ENCODE results near the gene ANKRD22.
A peak's percentile ranks its signal among the peaks of the same experiment; 100 is the strongest.

ANKRD22 gene

DNA sequence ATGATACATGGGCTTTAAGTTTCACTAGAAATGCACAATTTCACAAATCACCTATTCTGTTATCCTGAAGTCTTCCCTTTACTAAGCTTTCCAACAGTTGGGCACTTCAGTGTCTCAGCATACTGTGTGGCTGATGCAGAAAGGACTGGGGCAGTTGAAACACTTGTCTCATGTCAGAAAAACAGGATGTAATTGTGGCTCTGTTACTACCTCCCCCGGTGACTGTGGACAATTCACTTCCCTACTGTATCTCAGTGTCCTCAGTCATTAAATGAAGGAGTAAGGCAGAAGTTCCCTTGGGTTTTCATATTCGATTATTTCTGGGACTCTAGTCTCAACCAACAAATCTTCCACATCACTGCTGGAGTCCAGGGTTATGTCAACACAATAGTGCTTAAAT lies 17.9 kb downstream of the ANKRD22 start:
- no peak for DNase-seq

DNA sequence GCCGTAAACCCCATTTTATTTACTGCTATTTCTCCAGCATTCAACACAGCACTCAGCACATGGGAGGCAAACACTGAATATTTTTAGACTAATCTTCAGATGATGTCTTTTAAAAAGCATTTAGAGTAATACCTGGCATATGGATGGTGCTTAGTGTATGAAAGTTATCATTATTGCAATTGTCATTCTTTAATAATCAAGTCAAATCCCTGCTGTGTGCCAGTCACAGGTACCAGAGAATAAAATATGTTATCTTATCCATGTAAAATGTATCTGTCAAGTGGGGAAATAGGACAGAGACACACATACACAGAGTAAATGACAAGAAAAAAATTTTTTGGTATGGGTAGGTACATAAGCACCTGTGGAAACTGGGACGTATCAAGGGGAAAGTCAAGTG lies 18.5 kb downstream of the ANKRD22 start:
- no peak for DNase-seq

DNA sequence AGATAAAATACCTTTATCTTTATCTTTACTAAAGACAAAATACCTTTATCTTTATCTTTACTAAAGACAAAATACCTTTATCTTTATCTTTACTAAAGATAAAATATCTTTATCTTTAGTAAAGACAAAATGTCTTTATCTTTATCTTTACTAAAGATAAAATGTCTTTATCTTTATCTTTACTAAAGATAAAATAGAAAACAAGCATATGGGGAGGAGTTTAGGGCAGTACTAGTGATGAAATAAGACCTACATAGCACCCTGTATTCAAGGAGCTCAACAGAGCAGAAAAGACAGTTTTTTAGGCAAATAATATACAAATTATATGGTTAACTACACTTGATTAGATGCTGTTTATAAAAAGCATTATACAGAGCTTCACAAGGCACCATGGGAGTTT lies 19.3 kb downstream of the ANKRD22 start:
- no peak for DNase-seq

DNA sequence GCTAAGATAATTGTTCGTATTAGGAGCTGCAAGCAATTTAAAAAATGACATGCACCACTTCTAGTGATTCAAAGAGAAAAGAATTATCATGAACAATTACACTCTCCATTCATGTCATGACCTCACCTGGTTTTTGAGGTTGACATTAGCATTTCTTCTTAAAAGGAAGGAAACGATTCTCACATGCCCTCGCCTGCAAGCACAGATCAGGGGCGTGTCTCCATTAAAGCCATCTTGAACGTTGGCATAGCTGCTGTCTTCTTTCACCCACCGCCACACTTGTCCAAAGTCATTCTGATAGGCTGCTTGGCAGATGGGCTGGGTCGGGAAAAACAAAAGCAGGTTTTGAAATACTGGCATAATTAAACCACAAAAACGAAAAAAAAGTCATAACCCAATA lies 19.9 kb downstream of the ANKRD22 start:
- DNase-seq, result no peak

DNA sequence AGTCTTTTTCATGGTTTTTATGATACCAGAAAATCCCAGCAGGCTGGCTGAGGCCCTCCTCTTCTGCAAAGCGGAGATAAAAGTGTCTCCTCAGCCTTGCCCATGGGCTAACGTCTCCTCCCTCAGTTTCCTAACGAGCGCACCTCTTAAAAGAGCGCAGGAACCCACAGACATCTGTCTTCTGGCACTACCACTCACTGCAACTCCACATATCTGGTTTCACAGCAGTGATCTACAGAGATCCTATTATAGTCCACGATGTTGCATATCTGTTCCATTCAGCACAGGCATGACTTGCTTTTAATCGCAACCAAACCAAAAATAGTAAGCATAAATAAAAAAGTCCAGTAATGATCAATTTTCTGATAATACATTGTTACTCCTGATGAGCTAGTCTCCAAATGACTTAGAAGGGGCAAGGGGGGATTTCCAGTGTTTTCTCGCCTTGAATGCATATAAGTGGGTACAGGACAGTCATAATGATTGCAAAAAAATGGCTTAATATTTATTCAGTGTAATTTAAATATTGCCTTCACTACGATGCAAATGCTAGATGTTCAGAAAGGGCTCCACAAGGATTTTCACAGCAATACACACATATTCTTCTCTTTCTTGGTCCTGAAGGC lies 20.9 kb downstream of the ANKRD22 start:
- no peak for DNase-seq

DNA sequence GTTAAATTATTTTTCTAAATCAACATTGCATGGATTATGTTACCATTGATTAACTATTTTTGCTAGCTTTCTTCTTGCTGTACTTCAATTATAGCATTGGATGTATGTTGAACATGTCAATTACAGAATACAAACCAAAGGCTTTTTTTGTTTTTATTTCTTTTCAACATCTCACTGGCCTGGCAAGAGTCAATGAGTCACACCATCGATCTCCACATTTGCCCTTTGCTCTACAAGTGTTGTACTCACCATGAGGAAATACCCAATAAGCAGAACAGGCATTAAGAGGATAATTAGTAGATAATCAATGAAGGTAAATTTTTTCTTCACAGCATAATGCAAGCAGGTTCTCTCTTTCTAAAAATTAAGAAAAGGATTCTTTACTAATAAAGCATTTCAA lies 23.3 kb downstream of the ANKRD22 start:
- no peak for DNase-seq

DNA sequence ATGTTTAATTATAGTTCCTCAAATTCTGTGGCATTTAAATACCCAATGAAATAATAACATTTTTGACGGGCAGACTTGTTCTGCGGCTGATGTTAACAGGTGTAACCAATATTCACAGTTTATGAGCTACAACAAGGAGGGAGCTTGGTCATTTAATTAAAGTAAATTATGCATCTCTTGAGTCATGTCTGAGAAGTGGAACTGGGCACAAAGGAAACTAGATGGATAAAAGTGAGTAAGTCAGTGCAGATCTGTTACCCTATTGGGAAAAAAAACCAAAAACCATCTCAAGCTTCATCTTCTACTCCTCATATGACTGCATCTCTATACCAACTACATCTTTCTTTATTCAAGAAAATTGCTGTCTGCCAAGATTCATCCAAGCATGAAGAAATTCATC lies 24.0 kb downstream of the ANKRD22 start:
- no peak for DNase-seq

DNA sequence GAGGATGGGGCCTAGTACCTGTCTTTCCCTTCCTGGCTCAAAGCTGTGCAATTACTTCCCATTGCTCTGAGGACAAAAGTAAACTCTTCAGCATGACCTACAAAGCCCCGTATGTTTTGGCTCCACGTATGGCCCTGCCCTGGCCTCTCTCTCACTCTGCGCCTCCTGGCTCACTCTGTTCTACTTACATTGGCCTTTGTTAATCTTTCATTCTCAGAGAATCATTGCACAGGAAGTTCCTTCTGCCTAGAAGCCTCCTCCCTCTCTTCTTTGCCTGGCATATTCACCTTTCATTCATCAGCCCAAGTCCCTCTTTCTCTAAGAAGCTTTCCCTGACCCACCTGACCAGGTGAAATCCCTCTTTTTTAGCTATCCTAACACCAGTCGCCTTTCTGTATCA lies 25.3 kb downstream of the ANKRD22 start:
- DNase-seq, result no peak

DNA sequence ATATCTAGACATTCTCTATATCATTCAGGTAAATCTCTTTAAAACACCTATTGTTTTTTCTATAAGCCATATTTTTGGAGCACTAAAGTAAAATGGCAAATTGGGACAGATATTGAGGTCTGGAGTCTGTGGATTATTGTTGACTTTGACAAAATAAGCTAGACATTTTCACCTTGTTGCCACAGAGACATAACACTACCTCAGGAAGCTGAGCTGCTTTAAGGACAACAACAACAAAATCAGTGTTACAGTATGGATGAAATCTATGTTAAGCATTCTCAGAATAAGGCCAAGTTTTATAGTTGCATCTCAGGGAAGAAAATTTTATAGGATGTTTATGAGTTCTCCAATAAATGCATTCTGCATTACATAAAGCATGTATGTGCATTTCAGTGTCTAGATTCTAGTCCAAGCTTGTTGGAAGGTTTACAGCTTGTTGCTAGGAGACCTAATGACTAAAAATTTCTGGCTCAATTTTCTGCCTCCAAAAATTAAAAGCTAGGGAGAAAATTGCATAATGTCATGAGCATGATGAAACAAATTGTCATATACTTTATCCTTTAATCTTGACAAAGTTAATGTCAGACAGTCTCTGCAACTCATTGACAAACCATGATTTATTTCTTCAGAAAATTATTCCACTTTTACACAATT lies 30.8 kb downstream of the ANKRD22 start:
- no peak for DNase-seq

DNA sequence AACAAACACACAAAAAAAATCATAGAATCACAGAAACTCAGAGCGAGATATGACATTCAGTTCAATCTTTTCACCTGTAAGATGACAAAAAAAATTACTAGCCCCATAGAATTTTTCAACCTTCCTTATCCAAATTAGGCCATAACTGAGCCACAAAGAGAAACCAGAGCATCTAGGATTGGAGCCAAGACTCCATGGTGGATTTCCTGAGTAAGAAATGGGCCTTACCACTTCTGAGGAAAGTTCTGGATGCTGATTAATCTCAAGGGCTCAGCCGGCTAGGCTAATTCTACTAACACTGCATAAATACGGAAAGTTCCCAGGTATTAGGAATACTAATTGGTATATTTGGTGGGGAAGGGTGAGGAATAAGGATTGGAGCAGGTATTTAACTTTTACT lies 32.4 kb downstream of the ANKRD22 start:
- no peak for DNase-seq

DNA sequence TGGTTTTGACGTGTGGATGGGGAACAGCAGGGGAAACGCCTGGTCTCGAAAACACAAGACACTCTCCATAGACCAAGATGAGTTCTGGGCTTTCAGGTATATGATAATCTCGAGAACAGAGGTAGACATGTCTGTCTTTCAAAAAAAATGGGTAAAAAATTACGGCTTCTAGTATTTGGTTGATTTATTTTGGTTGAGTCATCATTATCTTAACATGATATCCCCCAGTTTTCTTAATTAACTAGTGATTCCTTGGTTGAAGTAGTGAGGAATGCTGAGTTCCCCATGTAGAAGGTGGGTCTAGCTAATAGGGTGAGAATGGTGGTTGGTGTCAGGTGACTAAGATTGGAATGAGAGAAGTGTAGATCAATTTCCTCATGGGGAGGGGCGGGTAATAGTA lies 38.4 kb downstream of the ANKRD22 start:
- DNase-seq, result no peak

DNA sequence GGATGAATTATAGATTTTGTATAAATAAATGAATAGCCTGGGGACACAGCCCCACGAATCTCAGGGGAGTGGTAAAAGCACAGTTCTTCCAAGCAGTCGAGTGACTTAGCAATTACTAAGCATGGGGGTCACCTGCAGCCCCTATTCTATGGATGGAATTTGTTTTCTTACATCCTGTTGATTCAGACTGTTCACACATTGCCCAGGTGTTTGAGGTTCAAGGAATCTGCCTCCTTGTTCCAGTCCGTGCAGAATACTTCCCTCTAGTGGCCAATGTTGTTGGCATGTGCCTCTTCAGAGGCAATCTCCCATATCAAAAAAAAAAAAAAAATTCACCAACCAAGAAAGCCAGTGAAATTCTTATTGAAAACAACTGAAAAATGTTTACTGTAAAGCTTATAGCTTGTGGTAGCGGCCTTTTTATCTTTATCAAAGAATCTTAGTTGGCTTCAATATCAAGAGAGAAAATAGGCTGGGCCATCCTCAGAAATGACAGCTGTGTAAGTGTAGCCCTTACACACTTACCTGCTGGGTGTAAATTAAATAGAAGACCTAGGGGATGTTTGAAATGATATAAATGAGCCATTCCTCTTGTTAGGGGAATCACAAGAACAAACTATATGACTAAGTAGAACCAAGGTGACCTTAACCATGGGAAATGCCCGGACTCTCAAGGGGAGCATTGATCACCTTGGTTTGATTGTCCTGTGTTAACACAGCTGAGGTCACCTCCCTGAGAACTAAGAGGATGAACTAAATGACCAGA lies 41.3 kb downstream of the ANKRD22 start:
- no peak for DNase-seq

DNA sequence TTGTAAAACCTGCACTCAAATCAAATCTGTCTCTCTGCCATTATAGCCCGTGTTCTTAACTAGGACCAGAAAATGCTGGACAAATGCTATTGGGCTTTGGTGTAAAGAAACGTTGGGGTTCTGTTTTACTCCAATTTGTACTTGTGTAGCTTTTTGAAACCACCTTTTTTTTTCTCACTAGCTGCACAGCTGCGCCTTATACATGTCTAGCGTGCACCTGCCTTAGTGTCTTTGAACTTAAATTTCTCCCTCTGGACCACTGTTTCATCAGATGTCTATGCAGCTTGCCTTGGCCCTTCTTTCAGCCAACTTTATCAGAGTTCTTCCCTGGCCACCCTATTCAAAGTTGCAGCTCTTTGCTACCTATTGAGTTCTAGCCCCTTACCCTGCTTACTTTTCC lies 42.0 kb downstream of the ANKRD22 start:
- DNase-seq, result no peak

DNA sequence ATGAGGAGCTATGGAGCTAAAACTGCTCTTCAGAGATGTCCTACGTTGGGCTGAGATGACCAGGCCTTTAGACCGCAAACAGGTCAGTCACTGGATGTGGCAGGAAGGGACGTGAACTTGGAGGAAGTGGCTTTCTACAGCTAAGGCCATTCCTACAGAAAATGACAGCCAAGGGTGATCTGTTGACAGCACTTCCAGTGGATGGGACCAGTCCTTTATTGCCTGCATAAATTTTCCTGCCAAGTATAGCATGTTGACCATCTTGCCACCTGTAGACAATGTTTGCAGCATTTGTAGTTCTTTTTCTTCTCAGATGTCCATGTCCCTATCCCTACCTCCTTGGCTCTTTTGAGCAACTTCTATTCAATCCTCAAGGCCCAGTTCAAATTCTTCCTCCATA lies 45.7 kb downstream of the ANKRD22 start:
- DNase-seq, result no peak

DNA sequence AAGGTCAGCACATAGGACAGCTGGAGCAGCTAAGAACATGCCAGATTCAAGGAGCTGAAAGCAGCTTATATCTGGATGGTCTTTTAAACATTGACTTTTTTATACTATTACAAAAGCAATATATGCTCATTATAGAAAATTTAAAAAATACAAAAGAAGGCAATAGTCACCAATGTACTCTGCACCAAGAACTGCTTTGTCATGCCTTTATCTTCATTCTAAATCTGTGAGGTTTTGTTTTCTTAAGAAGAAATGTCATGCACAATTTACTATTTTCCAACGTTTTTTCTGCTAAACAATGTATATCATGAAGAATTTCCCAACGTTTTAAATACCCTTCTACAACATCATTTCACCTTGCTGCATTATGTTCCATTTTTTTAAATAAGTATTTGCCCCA lies 46.3 kb downstream of the ANKRD22 start:
- no peak for DNase-seq

DNA sequence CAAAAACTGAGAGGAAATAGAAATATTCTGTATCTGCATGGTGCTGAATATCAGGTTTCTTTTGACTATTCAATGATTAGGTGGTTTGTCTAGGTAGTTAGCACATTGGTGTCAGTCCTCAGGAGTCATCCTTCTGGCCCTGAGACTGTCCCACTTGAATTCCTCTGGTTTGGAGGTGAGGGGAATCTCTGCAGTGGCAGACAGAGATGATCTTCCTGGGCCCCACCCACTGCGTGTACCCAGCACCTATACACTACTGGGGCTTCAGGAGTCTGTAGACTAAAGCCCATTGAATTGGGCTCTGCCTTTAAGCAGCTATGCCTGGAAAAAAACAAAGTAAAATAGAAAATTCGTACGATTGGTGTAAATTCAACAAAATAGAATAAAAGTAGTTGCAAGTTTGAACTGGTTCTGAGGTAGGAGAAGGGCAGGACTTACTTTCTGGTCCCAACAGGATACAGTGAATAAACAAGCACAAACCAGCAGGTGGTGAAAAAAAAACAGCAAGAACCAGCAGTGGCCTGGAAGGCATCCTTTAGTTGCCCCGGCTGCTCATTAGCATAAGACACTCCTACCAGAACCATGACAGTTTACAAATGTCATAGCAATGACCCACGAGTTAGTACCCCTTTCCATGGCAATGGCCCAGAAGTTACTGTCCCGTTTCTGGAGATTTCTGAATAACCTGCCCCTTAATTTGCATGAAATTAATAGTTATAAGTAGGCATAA lies 47.4 kb downstream of the ANKRD22 start:
- no peak for DNase-seq

DNA sequence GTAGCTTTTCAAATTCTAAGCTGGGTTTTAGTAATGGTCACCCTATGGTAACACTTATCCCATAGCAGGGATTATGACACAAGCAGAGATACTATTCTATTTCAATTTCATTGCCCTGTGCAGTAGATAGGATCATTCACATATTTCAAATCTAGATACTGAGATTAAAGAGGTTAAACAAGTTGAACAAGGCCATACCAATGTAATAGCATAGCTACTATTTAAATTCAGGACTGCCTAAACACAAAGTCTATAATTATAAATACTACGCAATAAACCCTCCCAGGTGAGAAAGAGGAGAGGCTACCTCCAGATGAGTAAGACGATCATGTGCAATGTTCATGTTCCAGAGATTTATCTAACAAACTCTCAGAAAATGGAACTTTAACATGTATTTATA lies 48.0 kb downstream of the ANKRD22 start:
- no peak for DNase-seq

DNA sequence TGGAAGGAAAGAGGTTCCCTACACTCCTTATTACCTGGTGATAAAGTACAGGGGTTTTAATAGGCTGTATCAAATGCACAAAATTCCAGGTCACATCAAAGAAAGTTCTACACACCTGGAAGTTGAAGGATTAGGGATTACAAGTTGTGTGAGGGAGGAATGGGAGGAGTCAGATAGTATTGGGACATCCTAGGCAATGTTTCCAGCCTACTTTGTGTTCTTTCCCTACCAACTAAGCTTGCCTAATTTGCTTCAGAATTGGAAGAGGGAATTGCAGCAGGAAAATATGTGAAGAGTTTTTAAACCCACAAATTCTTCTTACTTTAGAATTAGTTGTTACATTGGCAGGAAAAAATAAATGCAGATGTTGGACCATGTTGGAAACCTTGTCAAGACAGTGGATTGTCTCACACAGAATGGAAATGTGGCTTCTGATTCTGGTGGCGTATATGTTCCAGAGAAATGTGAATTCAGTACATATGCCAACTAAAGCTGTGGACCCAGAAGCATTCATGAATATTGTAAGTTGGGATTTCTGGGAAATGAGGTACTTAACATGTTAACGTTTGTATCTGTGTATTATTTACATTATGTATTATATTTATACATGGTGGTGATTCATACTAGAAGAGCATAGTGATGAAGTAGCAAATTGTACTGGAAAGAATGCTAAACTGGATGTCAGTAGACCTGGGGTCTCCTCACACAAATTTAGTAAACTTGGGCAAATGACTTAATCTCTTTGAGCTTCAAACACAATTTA lies 48.9 kb downstream of the ANKRD22 start, which contains the start of gene LIPM:
Gene LIPM (plus strand): TSS at position 208 of the 763 bp plus-strand sequence. CDS start 167 bp downstream, at position 375.
- no peak for DNase-seq

DNA sequence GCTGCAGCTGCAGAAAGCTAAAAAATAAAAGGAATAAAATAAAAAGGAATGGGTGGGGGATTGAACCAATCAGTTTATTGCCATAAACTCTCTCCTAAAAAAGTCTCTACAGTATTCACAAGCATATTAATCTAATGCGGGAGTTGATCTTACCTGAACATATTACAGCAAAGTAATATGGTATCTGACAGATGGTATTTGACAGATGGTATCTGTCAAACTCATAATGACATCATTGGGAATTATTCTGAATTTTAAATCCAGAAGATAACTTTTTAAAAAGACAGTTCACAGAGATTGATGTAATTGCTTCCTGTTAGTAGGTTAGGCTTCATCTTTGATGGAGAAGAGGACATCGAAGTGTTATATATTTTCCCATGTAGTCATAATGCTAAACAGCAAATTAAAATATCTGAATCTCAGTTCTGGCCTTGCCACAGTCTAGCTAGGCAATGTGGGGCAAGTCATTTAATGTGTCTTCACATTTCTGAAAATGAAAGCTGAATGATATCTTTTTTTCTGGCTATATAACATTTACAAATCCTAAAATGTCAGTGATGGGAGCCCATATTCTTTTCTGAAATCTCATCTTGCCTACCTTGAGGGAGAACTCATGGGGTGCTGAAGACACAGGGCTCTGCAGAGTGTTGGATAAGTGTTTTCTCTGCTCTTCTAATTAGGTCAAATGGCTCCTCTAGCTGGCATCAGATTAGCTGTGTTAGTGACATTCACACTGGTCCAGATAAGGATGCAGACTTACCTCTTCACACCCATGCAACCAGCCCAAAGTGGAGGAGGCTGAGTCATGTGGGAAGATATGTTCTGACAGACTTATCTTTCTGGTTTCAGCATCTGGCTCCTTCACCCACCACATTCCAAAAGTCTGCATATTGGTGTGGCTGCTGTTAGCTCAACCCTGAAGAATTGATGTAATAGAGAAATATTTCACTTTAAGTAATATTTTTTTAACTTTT lies 51.2 kb downstream of the ANKRD22 start:
- peak; percentile 22 for DNase-seq

DNA sequence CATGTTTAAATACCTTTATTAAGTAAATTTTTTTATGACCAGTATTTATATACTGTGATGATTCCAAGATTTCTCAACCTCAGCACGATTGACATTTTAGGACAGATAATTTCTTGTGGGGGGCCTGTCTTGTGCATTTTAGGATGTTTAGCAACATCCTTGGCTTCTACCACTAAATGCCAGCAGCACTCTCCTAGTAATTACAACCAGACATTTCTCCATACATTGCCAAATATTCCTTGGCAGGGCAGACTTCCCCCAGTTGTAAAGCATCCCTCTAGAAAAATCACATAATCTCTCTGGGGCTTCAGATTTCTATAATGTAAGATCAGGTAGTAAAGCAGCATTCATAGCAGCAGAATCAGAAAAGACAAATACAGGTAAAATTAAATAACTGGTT lies 56.9 kb downstream of the ANKRD22 start:
- no peak for DNase-seq

DNA sequence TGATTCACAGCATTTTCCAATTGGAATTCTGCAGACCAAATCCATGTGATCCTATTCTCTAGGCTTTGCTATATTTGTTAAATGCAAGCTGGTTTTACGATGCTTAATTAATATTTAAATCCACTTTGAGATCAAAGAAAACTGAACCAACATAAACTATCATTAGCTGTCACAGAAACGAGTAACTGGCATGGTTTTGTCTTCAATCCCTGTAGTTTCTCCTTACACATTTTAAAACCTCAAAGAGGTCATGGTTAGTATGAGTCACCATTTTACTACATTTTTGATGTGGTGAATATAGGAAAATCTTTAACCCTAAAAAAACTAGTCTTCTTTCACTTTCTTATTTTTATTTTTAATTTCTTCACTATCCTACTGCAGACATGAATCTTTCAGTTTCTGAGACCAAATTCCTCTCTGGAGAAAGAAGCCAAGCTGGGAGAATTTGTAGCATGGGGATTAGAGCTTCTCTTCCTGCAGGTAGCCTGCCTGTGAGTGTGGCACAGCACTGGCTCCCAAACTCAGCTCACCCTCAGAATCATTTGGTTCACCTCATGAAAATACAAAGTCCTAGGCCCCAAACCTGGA lies 57.8 kb downstream of the ANKRD22 start:
- DNase-seq, result no peak
